K562 (cell line): ENCODE measurements around the gene RPL14. TPM values are rescaled to one million over a fixed set of nuclear protein-coding genes. Genes with fewer than 3 reads are reported as not detected.
A peak's percentile ranks its signal among the peaks of the same experiment; 100 is the strongest.

Experiments used
- CREB1 ChIP-seq, 2 experiments: sonication (generic) in 1 of 2; formaldehyde crosslinking in 1 of 2; IDR thresholded peaks; 2 replicates each; pipeline versions ENCODE4 v1.6.1 to v1.8.0; 2012 to 2022; ENCODE audit warnings: inconsistent platforms in 1 of 2, mild to moderate bottlenecking in 1 of 2, missing genetic modification reagents in 1 of 2, moderate library complexity in 1 of 2
- FOXM1 ChIP-seq, 2 experiments: fragments of 450-650 bp in 1 of 2; sonication (generic) in 1 of 2; formaldehyde crosslinking in 1 of 2; IDR thresholded peaks; 2 replicates each; pipeline versions ENCODE4 v1.6.1 to v1.9.0; 2017 to 2022; ENCODE audit warnings: low read depth in 2 of 2, mild to moderate bottlenecking in 2 of 2, missing genetic modification reagents in 1 of 2, moderate library complexity in 1 of 2
- KLF6 ChIP-seq: fragments of 250-450 bp; sonication (Bioruptor Pico); IDR thresholded peaks from 2 replicates; pipeline ENCODE4 v1.4.0; 2020; ENCODE audit warnings: mild to moderate bottlenecking, moderate library complexity, borderline replicate concordance
- NR2F6 ChIP-seq: fragments of 450-650 bp; formaldehyde crosslinking; IDR thresholded peaks from 2 replicates; pipeline ENCODE4 v1.4.0; 2020; ENCODE audit warnings: mild to moderate bottlenecking
- RFX7 ChIP-seq: fragments of 250-450 bp; sonication (Bioruptor Pico); IDR thresholded peaks from 2 replicates; pipeline ENCODE4 v1.5.1; 2021; ENCODE audit warnings: mild to moderate bottlenecking
- TGIF2 ChIP-seq: sonication (generic); formaldehyde crosslinking; IDR thresholded peaks from 2 replicates; pipeline ENCODE4 v1.8.1; 2022; ENCODE audit warnings: mild to moderate bottlenecking, missing genetic modification reagents, moderate library complexity
- THAP7 ChIP-seq: fragments of 250-450 bp; sonication (Bioruptor Pico); IDR thresholded peaks from 2 replicates; pipeline ENCODE4 v1.5.0; 2021
- THRA ChIP-seq: fragments of 450-650 bp; IDR thresholded peaks from 2 replicates; pipeline ENCODE4 v1.6.1; 2017; ENCODE audit warnings: mild to moderate bottlenecking, moderate library complexity
- ZFP1 ChIP-seq: fragments of 450-650 bp; formaldehyde crosslinking; IDR thresholded peaks from 2 replicates; pipeline ENCODE4 v1.4.0; 2020; ENCODE audit warnings: mild to moderate bottlenecking, mixed read lengths
- ZNF263 ChIP-seq: sonication (generic); formaldehyde crosslinking; IDR thresholded peaks from 2 replicates; pipeline ENCODE4 v1.8.0; 2022; ENCODE audit warnings: mild to moderate bottlenecking, missing genetic modification reagents, borderline replicate concordance
- ZNF511 ChIP-seq: sonication (generic); formaldehyde crosslinking; IDR thresholded peaks from 2 replicates; pipeline ENCODE4 v1.8.0; 2022; ENCODE audit warnings: mild to moderate bottlenecking, missing genetic modification reagents
- polyA plus RNA-seq, 8 experiments: library from polyadenylated mRNA; depleted of rRNA in 4 of 8; stranded (reverse) in 5 of 8; unstranded in 3 of 8; fragments of >200 nt; fragmentation: Nextera tagmentation in 2 of 8; fragmentation: Illumina TruSeq in 1 of 8; extraction: Ambion mirVana in 2 of 8; extraction: Trizol in 1 of 8; gene quantifications; 2 replicates each; pipeline versions ENCODE4 v1.2.1 to v1.2.3, GENCODE V29; 2011 to 2014; ENCODE audit warnings: inconsistent platforms in 1 of 8, missing spikeins in 1 of 8
- total RNA-seq, 7 experiments: library from RNA; depleted of rRNA in 6 of 7; stranded (reverse); fragments of >200 nt in 6 of 7; fragmentation: Illumina TruSeq in 2 of 7; extraction: Trizol in 2 of 7; gene quantifications; 2 replicates each; pipeline versions ENCODE4 v1.2.1 to v1.2.3, GENCODE V29; 2011 to 2021; ENCODE audit warnings: low replicate concordance in 1 of 7
- TF ChIP-seq, protein P1 (sequence below): fragments of 200-800 bp; sonication (Bioruptor generic); IDR thresholded peaks from 2 replicates; pipeline ENCODE4 v1.6.1; 2017; ENCODE audit warnings: missing genetic modification characterization, missing compliant biosample characterization
- TF ChIP-seq, protein P2 (sequence below): fragments of 250-450 bp; sonication (Bioruptor Pico); IDR thresholded peaks from 2 replicates; pipeline ENCODE4 v1.6.1; 2021; ENCODE audit warnings: mild to moderate bottlenecking
- TF ChIP-seq, protein P3 (sequence below): fragments of 450-650 bp; IDR thresholded peaks from 2 replicates; pipeline ENCODE4 v1.6.1; 2016
- TF ChIP-seq, protein P4 (sequence below), 2 experiments: fragments of 450-650 bp in 1 of 2; sonication (generic) in 1 of 2; formaldehyde crosslinking; conservative IDR thresholded peaks; 2 replicates each; pipeline versions ENCODE4 v1.4.0 to v1.8.1; 2020 to 2022; ENCODE audit warnings: mild to moderate bottlenecking in 1 of 2, missing genetic modification reagents in 1 of 2
- TF ChIP-seq, protein P5 (sequence below): fragments of 200-400 bp; formaldehyde crosslinking; IDR thresholded peaks from 2 replicates; pipeline ENCODE4 v1.6.1; 2017; ENCODE audit warnings: mild to moderate bottlenecking, low read depth, low read length, moderate library complexity

The RPL14 gene
- total and polyA plus RNA-seq, 9 of the 15 experiments (the other 6 are each of a cell fraction or from before 2014, with no cell fraction given) = 851 to 4,649 (median 2,133) TPM

GRCh38 chr3:40452876-40453730 lies 4.0 kb upstream of the RPL14 start (continued):
- TF ChIP-seq FOXM1 (IDR thresholded peaks at IDR 0.05; ENCODE audit: low read depth) (no peak), FOXM1 (CRISPR knock-in tag; IDR thresholded peaks at IDR 0.05; ENCODE audit: low read depth) (peak; percentile 48; the same call in 1 of the 2 replicates), RFX7 (CRISPR knock-in tag) (peak; percentile 56; the same call in 1 of the 2 replicates), NR2F6 (CRISPR knock-in tag) (peak; percentile 54; the same call in 1 of the 2 replicates), KLF6 (peak; percentile 77; the same call in 1 of the 2 replicates), ZFP1 (no peak), ZNF511 (peak; percentile 88), TGIF2 (CRISPR knock-in tag) (no peak), CREB1 (IDR thresholded peaks at IDR 0.05) (peak; percentile 84), CREB1 (CRISPR knock-in tag; IDR thresholded peaks at IDR 0.05) (peak; percentile 90), ZNF263 (CRISPR knock-in tag) (peak; percentile 45; the same call in 1 of the 2 replicates), THAP7 (CRISPR knock-in tag) (no peak), THRA (no peak)
- TF ChIP-seq, protein P1, sequence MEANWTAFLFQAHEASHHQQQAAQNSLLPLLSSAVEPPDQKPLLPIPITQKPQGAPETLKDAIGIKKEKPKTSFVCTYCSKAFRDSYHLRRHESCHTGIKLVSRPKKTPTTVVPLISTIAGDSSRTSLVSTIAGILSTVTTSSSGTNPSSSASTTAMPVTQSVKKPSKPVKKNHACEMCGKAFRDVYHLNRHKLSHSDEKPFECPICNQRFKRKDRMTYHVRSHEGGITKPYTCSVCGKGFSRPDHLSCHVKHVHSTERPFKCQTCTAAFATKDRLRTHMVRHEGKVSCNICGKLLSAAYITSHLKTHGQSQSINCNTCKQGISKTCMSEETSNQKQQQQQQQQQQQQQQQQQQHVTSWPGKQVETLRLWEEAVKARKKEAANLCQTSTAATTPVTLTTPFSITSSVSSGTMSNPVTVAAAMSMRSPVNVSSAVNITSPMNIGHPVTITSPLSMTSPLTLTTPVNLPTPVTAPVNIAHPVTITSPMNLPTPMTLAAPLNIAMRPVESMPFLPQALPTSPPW (CRISPR knock-in tag) = peak; percentile 58; the same call in 1 of the 2 replicates
- TF ChIP-seq, protein P2, sequence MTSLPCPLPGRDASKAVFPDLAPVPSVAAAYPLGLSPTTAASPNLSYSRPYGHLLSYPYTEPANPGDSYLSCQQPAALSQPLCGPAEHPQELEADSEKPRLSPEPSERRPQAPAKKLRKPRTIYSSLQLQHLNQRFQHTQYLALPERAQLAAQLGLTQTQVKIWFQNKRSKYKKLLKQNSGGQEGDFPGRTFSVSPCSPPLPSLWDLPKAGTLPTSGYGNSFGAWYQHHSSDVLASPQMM (CRISPR knock-in tag) = no peak
- TF ChIP-seq, protein P3, sequence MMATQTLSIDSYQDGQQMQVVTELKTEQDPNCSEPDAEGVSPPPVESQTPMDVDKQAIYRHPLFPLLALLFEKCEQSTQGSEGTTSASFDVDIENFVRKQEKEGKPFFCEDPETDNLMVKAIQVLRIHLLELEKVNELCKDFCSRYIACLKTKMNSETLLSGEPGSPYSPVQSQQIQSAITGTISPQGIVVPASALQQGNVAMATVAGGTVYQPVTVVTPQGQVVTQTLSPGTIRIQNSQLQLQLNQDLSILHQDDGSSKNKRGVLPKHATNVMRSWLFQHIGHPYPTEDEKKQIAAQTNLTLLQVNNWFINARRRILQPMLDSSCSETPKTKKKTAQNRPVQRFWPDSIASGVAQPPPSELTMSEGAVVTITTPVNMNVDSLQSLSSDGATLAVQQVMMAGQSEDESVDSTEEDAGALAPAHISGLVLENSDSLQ = peak; percentile 83
- TF ChIP-seq, protein P4, sequence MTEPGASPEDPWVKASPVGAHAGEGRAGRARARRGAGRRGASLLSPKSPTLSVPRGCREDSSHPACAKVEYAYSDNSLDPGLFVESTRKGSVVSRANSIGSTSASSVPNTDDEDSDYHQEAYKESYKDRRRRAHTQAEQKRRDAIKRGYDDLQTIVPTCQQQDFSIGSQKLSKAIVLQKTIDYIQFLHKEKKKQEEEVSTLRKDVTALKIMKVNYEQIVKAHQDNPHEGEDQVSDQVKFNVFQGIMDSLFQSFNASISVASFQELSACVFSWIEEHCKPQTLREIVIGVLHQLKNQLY (CRISPR knock-in tag; conservative IDR thresholded peaks at IDR 0.05) = peak in 1 of 2 experiments; percentile 77; a peak in 1 of 4 replicates
- TF ChIP-seq, protein P5, sequence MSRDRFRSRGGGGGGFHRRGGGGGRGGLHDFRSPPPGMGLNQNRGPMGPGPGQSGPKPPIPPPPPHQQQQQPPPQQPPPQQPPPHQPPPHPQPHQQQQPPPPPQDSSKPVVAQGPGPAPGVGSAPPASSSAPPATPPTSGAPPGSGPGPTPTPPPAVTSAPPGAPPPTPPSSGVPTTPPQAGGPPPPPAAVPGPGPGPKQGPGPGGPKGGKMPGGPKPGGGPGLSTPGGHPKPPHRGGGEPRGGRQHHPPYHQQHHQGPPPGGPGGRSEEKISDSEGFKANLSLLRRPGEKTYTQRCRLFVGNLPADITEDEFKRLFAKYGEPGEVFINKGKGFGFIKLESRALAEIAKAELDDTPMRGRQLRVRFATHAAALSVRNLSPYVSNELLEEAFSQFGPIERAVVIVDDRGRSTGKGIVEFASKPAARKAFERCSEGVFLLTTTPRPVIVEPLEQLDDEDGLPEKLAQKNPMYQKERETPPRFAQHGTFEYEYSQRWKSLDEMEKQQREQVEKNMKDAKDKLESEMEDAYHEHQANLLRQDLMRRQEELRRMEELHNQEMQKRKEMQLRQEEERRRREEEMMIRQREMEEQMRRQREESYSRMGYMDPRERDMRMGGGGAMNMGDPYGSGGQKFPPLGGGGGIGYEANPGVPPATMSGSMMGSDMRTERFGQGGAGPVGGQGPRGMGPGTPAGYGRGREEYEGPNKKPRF = no peak
